ENCODE data around the gene IER3. TPM values are rescaled to one million over a fixed set of nuclear protein-coding genes. Genes with fewer than 3 reads are reported as not detected.

Gene IER3
- polyA plus RNA-seq, 3 donors: 30.6 to 188 (median 53.2) TPM

- WGBS (ENCODE audit: insufficient coverage): 33% methylated on average over 1 of the region's 3 CpGs
- no peak overlapping the region for H2AFZ ChIP-seq (ENCODE audit: insufficient read depth, low read depth, low read length, poor library complexity, severe bottlenecking)
- intact Hi-C loops (cut with micrococcal nuclease): loop anchor here in 1 of 2 donors (5.0 kb wide), 1 partner anchor 35 kb away; the partner anchor contains the start of genes FLOT1 and IER3
- Mint-ChIP-seq H3K4me3 (no peak overlapping the region), H3K4me1 (peaks cover 66% of the 10 kb centered on the region), H3K27me3 (ENCODE audit: low read depth in 3 of 3) (peaks cover 0 to 3% (median 1%) of the 10 kb centered on the region in 3 donors), H3K36me3 (peaks cover 4 to 13% of the 10 kb centered on the region in 2 donors), H3K9me3 (peaks cover 0 to 2% (median 0%) of the 10 kb centered on the region in 7 donors), H3K27ac (peak overlapping the region in 5 of 7 donors; percentile 21 to 79 (median 58))
- no peak for DNase-seq
- H3K27me3 ChIP-seq (ENCODE audit: control insufficient read depth in 2 of 2, insufficient read depth in 2 of 2, low read length in 2 of 2): no peaks in the 10 kb centered on the region
- H3K4me1 ChIP-seq (ENCODE audit: control insufficient read depth in 1 of 2, insufficient read depth in 2 of 2, low read length in 2 of 2): peaks cover 60% of the 10 kb centered on the region in 2 donors
- H3K36me3 ChIP-seq (replicated peaks in 1 of 2; ENCODE audit: control insufficient read depth in 1 of 2, insufficient read depth in 2 of 2, low read length in 2 of 2): no peaks in the 10 kb centered on the region
- H3K9ac ChIP-seq (ENCODE audit: insufficient read depth, low read length, poor library complexity, severe bottlenecking): no peak overlapping the region
- no peak overlapping the region for H3K4me2 ChIP-seq (replicated peaks; ENCODE audit: extremely low read depth, low read length, poor library complexity, severe bottlenecking)
- no peak overlapping the region for H3K4me3 ChIP-seq (replicated peaks in 1 of 3; ENCODE audit: low read depth in 2 of 3, low read length in 3 of 3)
- no peaks in the 10 kb centered on the region for H4K20me1 ChIP-seq (ENCODE audit: insufficient read depth, low read length)
- no peaks in the 10 kb centered on the region for H3K79me2 ChIP-seq (ENCODE audit: insufficient read depth, low read length)
- no peaks in the 10 kb centered on the region for H3K9me3 ChIP-seq (replicated peaks in 1 of 2; ENCODE audit: control insufficient read depth in 1 of 2, insufficient read depth in 1 of 2, low read length in 2 of 2)
- TF ChIP-seq, protein P1, sequence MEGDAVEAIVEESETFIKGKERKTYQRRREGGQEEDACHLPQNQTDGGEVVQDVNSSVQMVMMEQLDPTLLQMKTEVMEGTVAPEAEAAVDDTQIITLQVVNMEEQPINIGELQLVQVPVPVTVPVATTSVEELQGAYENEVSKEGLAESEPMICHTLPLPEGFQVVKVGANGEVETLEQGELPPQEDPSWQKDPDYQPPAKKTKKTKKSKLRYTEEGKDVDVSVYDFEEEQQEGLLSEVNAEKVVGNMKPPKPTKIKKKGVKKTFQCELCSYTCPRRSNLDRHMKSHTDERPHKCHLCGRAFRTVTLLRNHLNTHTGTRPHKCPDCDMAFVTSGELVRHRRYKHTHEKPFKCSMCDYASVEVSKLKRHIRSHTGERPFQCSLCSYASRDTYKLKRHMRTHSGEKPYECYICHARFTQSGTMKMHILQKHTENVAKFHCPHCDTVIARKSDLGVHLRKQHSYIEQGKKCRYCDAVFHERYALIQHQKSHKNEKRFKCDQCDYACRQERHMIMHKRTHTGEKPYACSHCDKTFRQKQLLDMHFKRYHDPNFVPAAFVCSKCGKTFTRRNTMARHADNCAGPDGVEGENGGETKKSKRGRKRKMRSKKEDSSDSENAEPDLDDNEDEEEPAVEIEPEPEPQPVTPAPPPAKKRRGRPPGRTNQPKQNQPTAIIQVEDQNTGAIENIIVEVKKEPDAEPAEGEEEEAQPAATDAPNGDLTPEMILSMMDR (IDR thresholded peaks at IDR 0.05): no peak
- no peak overlapping the region for H3K27ac ChIP-seq (ENCODE audit: low read depth in 1 of 2, low read length in 2 of 2)
Measured at GRCh38 chr6:30777155-30777485, 32.8 kb upstream of the IER3 start.

DNA sequence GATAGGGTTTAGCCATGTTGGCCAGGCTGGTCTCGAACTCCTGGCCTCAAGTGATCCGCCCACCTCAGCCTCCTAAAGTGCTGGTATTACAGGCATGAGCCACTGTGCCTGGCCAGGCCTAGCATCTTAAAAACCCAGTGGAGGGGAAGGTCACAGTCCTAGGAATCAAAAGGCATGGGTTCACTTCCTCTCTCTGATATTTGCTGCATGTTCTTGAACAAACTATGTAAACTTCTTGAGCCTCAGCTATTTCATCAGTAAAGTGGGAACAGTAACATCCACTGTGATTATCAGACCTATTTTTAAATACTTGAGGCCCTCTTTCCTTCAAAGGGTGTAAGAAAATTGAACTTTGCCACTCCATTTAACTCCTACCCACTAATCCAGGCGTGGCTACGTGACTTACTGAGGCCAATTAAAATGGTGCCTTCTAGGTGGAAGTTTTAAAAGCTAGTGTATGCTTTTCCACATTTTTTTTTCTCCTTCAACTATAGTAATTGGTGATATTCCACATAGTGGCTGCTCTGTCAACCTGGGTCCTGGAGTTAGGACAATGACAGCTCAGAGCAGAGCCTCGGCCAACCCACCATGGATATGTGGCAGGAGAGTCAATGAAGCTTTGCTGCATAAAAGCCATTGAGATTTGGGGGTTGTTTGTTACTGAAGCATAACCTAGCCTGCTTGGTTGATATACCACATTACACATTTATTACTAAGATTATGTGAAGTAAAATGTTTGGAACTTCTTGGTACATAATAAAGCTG is 32.2 kb upstream of the IER3 start:
- H3K27ac ChIP-seq (ENCODE audit: low read depth in 1 of 2, low read length in 2 of 2): no peak overlapping the region
- H3K4me1 ChIP-seq (ENCODE audit: control insufficient read depth in 1 of 2, insufficient read depth in 2 of 2, low read length in 2 of 2): peaks cover 54 to 55% of the 10 kb centered on the region in 2 donors
- Mint-ChIP-seq H3K27ac (peak overlapping the region in 4 of 7 donors; percentile 4 to 50 (median 34)), H3K4me3 (no peak overlapping the region), H3K27me3 (ENCODE audit: low read depth in 3 of 3) (peaks cover 0 to 3% (median 1%) of the 10 kb centered on the region in 3 donors), H3K36me3 (peaks cover 4 to 13% of the 10 kb centered on the region in 2 donors), H3K4me1 (peaks cover 61% of the 10 kb centered on the region), H3K9me3 (peaks cover 0 to 2% (median 0%) of the 10 kb centered on the region in 7 donors)
- H3K4me3 ChIP-seq (replicated peaks in 1 of 3; ENCODE audit: low read depth in 2 of 3, low read length in 3 of 3): no peak overlapping the region
- 72% methylated on average over 2 of the region's 5 CpGs for WGBS (ENCODE audit: insufficient coverage)
- intact Hi-C loops (cut with micrococcal nuclease): loop anchor here in 1 of 2 donors (5.0 kb wide), 1 partner anchor 34 kb away; the partner anchor contains the start of genes FLOT1 and IER3
- H2AFZ ChIP-seq (ENCODE audit: insufficient read depth, low read depth, low read length, poor library complexity, severe bottlenecking): no peak overlapping the region
- H4K20me1 ChIP-seq (ENCODE audit: insufficient read depth, low read length): no peaks in the 10 kb centered on the region
- no peaks in the 10 kb centered on the region for H3K79me2 ChIP-seq (ENCODE audit: insufficient read depth, low read length)
- TF ChIP-seq, protein P1 (IDR thresholded peaks at IDR 0.05): no peak
- no peaks in the 10 kb centered on the region for H3K36me3 ChIP-seq (replicated peaks in 1 of 2; ENCODE audit: control insufficient read depth in 1 of 2, insufficient read depth in 2 of 2, low read length in 2 of 2)
- H3K27me3 ChIP-seq (ENCODE audit: control insufficient read depth in 2 of 2, insufficient read depth in 2 of 2, low read length in 2 of 2): no peaks in the 10 kb centered on the region
- H3K9me3 ChIP-seq (replicated peaks in 1 of 2; ENCODE audit: control insufficient read depth in 1 of 2, insufficient read depth in 1 of 2, low read length in 2 of 2): no peaks in the 10 kb centered on the region
- no peak for DNase-seq
- H3K9ac ChIP-seq (ENCODE audit: insufficient read depth, low read length, poor library complexity, severe bottlenecking): no peak overlapping the region
- no peak overlapping the region for H3K4me2 ChIP-seq (replicated peaks; ENCODE audit: extremely low read depth, low read length, poor library complexity, severe bottlenecking)
